GM23338 (cell line): Measurements from ENCODE around the gene COPE. TPM values are rescaled to one million over a fixed set of nuclear protein-coding genes. Genes with fewer than 3 reads are reported as not detected.

ENCODE experiments used
- ATAC-seq: fragments of 200-7000 bp; cut with Tn5 transposase; 3 replicates; pipeline ENCODE4 v1.9.1; 2020
- DNase-seq: peaks from one replicate; pipeline ENCODE4 v3.0.0-alpha.2; 2015; ENCODE audit warnings: low spot score
- H2AFZ ChIP-seq: fragments of 200-600 bp; sonication (generic); 2 replicates; pipeline ENCODE4 v1.8.0; 2016; ENCODE audit warnings: antibody characterized with exemption, mild to moderate bottlenecking, moderate library complexity
- H3F3A ChIP-seq: fragments of 200-600 bp; sonication (generic); replicated peaks from 2 replicates; pipeline ENCODE4 v1.8.0; 2017; ENCODE audit warnings: antibody characterized with exemption, mixed run types, low read depth
- H3K27ac ChIP-seq: fragments of 200-600 bp; sonication (generic); 2 replicates; pipeline ENCODE4 v1.6.1; 2016; ENCODE audit warnings: low read depth
- H3K27me3 ChIP-seq: fragments of 200-600 bp; sonication (generic); 2 replicates; pipeline ENCODE4 v1.8.0; 2016; ENCODE audit warnings: mild to moderate bottlenecking, mixed run types, moderate library complexity; ENCODE audit not compliant: insufficient read depth
- H3K36me3 ChIP-seq: fragments of 200-600 bp; sonication (generic); 2 replicates; pipeline ENCODE4 v1.8.0; 2016; ENCODE audit warnings: mild to moderate bottlenecking; ENCODE audit not compliant: insufficient read depth
- H3K4me1 ChIP-seq: fragments of 200-600 bp; sonication (generic); 2 replicates; pipeline ENCODE4 v1.8.0; 2016; ENCODE audit warnings: mild to moderate bottlenecking, moderate library complexity; ENCODE audit not compliant: insufficient read depth
- H3K4me2 ChIP-seq: fragments of 200-600 bp; sonication (generic); 2 replicates; pipeline ENCODE4 v1.7.1; 2017; ENCODE audit warnings: mixed run types
- H3K4me3 ChIP-seq: fragments of 200-600 bp; sonication (generic); 2 replicates; pipeline ENCODE4 v1.6.1; 2016; ENCODE audit warnings: mixed run types
- H3K79me2 ChIP-seq: fragments of 200-600 bp; sonication (generic); replicated peaks from 2 replicates; pipeline ENCODE4 v1.8.0; 2017; ENCODE audit warnings: mild to moderate bottlenecking; ENCODE audit not compliant: insufficient read depth
- H3K9me2 ChIP-seq: fragments of 200-600 bp; sonication (generic); 2 replicates; pipeline ENCODE4 v1.8.0; 2017; ENCODE audit not compliant: insufficient read depth
- H4K20me1 ChIP-seq: fragments of 200-600 bp; sonication (generic); replicated peaks from 2 replicates; pipeline ENCODE4 v1.8.0; 2017; ENCODE audit warnings: mild to moderate bottlenecking; ENCODE audit not compliant: insufficient read depth
- H3K27ac Mint-ChIP-seq: 2 replicates; pipeline ENCODE4 v1.8.0; 2020; ENCODE audit warnings: inconsistent platforms, mild to moderate bottlenecking, moderate library complexity, mixed read lengths
- H3K27me3 Mint-ChIP-seq: 3 replicates; pipeline ENCODE4 v1.8.0; 2022; ENCODE audit warnings: low read depth, mild to moderate bottlenecking, moderate library complexity, mixed read lengths, inconsistent platforms; ENCODE audit not compliant: insufficient read depth, poor library complexity
- H3K36me3 Mint-ChIP-seq: 3 replicates; pipeline ENCODE4 v1.8.0; 2021; ENCODE audit warnings: low read depth, mild to moderate bottlenecking, inconsistent platforms, moderate library complexity, mixed read lengths
- H3K4me1 Mint-ChIP-seq: 3 replicates; pipeline ENCODE4 v1.8.0; 2020; ENCODE audit warnings: mild to moderate bottlenecking, inconsistent platforms, mixed read lengths
- H3K4me3 Mint-ChIP-seq: 3 replicates; pipeline ENCODE4 v1.8.0; 2021; ENCODE audit warnings: moderate library complexity, mild to moderate bottlenecking, inconsistent platforms, mixed read lengths
- H3K9me3 Mint-ChIP-seq: 3 replicates; pipeline ENCODE4 v1.8.0; 2020; ENCODE audit warnings: moderate library complexity, mild to moderate bottlenecking, inconsistent platforms, mixed read lengths
- CREB1 ChIP-seq: fragments of 250-450 bp; sonication (Bioruptor Pico); IDR thresholded peaks from 2 replicates; pipeline ENCODE4 v1.5.0; 2020; ENCODE audit warnings: low read depth, mild to moderate bottlenecking, moderate library complexity
- JUNB ChIP-seq: IDR thresholded peaks from one replicate; pipeline ENCODE4 v1.6.1; 2016; ENCODE audit warnings: antibody characterized with exemption; ENCODE audit not compliant: unreplicated experiment
- polyA plus RNA-seq: library from polyadenylated mRNA; unstranded; fragments of >200 nt; fragmentation: Nextera tagmentation; extraction: Ambion mirVana; gene quantifications from 2 replicates; pipeline ENCODE4 v1.2.1, GENCODE V29; 2016
- total RNA-seq: library from RNA; depleted of rRNA; stranded (reverse); fragments of >200 nt; shearing (Covaris generic); gene quantifications from 2 replicates; pipeline ENCODE4 v1.2.3, GENCODE V29; 2014
- TF ChIP-seq, protein P1 (sequence below): fragments of 250-450 bp; sonication (Bioruptor Pico); IDR thresholded peaks from 2 replicates; pipeline ENCODE4 v1.5.0; 2020; ENCODE audit warnings: mild to moderate bottlenecking, moderate library complexity

The COPE gene
- total and polyA plus RNA-seq, 2 experiments from 2014 or later = 263 TPM

- TF ChIP-seq, protein P1, sequence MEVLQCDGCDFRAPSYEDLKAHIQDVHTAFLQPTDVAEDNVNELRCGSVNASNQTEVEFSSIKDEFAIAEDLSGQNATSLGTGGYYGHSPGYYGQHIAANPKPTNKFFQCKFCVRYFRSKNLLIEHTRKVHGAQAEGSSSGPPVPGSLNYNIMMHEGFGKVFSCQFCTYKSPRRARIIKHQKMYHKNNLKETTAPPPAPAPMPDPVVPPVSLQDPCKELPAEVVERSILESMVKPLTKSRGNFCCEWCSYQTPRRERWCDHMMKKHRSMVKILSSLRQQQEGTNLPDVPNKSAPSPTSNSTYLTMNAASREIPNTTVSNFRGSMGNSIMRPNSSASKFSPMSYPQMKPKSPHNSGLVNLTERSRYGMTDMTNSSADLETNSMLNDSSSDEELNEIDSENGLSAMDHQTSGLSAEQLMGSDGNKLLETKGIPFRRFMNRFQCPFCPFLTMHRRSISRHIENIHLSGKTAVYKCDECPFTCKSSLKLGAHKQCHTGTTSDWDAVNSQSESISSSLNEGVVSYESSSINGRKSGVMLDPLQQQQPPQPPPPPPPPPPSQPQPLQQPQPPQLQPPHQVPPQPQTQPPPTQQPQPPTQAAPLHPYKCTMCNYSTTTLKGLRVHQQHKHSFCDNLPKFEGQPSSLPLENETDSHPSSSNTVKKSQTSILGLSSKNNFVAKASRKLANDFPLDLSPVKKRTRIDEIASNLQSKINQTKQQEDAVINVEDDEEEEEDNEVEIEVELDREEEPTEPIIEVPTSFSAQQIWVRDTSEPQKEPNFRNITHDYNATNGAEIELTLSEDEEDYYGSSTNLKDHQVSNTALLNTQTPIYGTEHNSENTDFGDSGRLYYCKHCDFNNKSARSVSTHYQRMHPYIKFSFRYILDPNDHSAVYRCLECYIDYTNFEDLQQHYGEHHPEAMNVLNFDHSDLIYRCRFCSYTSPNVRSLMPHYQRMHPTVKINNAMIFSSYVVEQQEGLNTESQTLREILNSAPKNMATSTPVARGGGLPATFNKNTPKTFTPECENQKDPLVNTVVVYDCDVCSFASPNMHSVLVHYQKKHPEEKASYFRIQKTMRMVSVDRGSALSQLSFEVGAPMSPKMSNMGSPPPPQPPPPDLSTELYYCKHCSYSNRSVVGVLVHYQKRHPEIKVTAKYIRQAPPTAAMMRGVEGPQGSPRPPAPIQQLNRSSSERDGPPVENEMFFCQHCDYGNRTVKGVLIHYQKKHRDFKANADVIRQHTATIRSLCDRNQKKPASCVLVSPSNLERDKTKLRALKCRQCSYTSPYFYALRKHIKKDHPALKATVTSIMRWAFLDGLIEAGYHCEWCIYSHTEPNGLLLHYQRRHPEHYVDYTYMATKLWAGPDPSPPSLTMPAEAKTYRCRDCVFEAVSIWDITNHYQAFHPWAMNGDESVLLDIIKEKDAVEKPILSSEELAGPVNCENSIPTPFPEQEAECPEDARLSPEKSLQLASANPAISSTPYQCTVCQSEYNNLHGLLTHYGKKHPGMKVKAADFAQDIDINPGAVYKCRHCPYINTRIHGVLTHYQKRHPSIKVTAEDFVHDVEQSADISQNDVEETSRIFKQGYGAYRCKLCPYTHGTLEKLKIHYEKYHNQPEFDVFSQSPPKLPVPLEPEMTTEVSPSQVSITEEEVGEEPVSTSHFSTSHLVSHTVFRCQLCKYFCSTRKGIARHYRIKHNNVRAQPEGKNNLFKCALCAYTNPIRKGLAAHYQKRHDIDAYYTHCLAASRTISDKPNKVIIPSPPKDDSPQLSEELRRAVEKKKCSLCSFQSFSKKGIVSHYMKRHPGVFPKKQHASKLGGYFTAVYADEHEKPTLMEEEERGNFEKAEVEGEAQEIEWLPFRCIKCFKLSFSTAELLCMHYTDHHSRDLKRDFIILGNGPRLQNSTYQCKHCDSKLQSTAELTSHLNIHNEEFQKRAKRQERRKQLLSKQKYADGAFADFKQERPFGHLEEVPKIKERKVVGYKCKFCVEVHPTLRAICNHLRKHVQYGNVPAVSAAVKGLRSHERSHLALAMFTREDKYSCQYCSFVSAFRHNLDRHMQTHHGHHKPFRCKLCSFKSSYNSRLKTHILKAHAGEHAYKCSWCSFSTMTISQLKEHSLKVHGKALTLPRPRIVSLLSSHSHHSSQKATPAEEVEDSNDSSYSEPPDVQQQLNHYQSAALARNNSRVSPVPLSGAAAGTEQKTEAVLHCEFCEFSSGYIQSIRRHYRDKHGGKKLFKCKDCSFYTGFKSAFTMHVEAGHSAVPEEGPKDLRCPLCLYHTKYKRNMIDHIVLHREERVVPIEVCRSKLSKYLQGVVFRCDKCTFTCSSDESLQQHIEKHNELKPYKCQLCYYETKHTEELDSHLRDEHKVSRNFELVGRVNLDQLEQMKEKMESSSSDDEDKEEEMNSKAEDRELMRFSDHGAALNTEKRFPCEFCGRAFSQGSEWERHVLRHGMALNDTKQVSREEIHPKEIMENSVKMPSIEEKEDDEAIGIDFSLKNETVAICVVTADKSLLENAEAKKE (CRISPR knock-in tag) = no peak
These were observed 10.1 kb downstream of the COPE start (continued) for GRCh38 chr19:18908917-18909619.

DNA sequence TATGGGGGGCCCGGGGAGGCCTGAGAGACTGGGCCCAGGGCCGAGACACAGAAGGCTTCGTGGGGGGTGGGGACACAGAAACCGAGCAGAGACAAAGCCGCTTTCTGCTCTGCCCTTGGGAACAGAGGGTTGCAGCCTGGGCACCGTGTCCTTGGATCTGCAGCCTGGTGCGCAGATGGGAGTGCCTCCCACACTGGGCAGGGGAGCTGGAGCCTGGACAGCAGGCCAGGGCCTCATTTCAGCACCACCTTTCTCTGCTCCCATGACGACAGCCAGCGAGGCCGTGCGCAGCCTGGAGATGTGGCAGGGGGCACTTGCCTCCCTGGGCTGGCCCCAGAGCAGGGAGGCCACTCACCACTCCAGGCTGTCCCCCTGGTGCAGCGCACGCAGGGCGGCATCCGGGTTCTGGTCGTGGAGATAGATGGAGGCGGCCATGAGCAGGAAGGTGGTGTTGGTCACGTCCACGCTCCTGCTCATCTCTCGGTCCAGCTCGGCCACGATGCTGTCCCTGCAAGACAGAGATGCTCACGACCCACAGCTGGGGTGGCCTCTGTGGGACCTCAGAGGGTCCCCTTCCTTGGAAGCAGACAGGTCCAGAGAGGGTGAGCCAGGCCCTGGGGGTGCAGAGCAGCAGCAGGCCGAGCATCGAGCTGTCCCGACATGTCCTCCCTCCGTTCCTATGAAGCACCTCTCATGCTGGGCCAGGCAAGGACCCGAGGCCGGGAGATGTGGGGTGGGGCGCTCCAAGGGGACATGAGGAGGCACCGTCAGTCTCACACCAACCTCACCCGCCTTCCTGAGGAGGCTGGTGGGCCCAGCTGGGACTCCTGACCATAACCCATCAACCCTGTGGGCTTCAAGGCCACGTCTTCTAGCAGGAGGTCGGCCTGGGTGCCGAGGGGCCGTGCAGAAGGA lies 12.3 kb downstream of the COPE start:
- no peak overlapping the region for H3K4me3 Mint-ChIP-seq
- no peak for DNase-seq
- no peak for ATAC-seq
- H3K9me3 Mint-ChIP-seq = no peaks in the 10 kb centered on the region
- Histone ChIP-seq H3K36me3 (0 out of 2 replicates have a peak, but pooled peaks cover 1% of the 10 kb centered on the region), H3K27me3 (no peaks in the 10 kb centered on the region), H3K79me2 (no peaks in the 10 kb centered on the region), H3K4me2 (no peak overlapping the region), H3K27ac (no peak overlapping the region), H3K4me3 (no peak overlapping the region), H2AFZ (no peak overlapping the region), H3K4me1 (no peaks in the 10 kb centered on the region), H3F3A (no peaks in the 10 kb centered on the region), H3K9me2 (no peaks in the 10 kb centered on the region), H4K20me1 (no peaks in the 10 kb centered on the region; the same call in 1 of the 2 replicates)
- no peak overlapping the region for H3K27ac Mint-ChIP-seq
- H3K36me3 Mint-ChIP-seq = peaks cover 6% of the 10 kb centered on the region
- no peaks in the 10 kb centered on the region for H3K4me1 Mint-ChIP-seq
- H3K27me3 Mint-ChIP-seq = peaks cover 4% of the 10 kb centered on the region
- TF ChIP-seq JUNB (no peak), CREB1 (no peak)
- TF ChIP-seq, protein P1 (CRISPR knock-in tag) = no peak
